ENCODE data around the gene POFUT2.

Gene POFUT2

GRCh38 chr21:45254460-45254930 lies 33.2 kb downstream of the POFUT2 start:
- no peak overlapping the region for H3K27ac ChIP-seq
- TF ChIP-seq CTCF (IDR thresholded peaks at IDR 0.05; ENCODE audit: low read depth, low read length), result no peak

DNA sequence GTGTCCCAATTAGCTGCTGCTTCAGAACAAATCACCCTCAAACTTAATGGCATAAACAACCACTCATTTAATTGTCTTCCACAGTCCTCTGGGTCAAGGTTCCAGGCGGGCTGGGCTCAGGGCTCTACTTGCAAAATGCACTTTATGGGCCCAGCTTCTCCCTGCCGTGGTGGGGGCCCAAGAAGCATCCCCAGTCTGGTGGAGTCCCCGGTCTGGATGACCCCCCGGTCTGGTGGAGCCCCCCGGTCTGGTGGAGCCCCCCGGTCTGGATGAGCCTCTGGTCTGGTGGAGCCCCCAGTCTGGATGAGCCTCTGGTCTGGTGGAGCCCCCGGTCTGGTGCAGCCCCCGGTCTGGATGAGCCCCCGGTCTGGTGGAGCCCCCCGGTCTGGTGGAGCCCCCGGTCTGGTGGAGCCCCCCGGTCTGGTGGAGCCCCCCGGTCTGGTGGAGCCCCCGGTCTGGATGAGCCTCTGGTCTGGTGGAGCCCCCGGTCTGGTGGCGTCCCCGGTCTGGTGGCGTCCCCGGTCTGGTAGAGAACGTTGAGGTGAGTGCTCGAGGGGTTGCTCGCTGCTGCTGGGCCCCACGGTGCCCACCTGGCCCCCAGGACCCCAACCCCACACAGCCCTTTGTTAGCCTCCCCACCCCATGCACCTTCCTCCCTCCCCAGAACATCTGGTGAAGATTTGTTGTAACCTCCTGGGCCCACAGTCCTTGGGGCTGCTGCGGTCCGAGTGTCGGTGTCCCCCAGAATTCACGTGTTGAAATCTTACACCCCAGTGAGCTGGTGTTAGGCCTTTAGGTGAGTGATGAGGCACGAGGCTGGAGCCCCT lies 33.8 kb downstream of the POFUT2 start:
- H3K4me3 ChIP-seq (ENCODE audit: low read depth, low read length), result no peak overlapping the region
- H3K27me3 ChIP-seq (ENCODE audit: insufficient read depth, low read depth, severe bottlenecking), result no peaks in the 10 kb centered on the region
- no peak for TF ChIP-seq CTCF (IDR thresholded peaks at IDR 0.05; ENCODE audit: low read depth, low read length)
- no peak for DNase-seq
- H3K9me3 ChIP-seq (ENCODE audit: severe bottlenecking), result no peaks in the 10 kb centered on the region
- no peak overlapping the region; the same call in 1 of the 2 replicates for H3K27ac ChIP-seq
- H3K36me3 ChIP-seq, result no peaks in the 10 kb centered on the region; the same call in 1 of the 2 replicates

More at GRCh38 chr21:45254460-45254930, 33.2 kb downstream of the POFUT2 start:
- Histone ChIP-seq H3K27me3 (ENCODE audit: insufficient read depth, low read depth, severe bottlenecking) (no peaks in the 10 kb centered on the region), H3K36me3 (no peaks in the 10 kb centered on the region; the same call in 1 of the 2 replicates), H3K9me3 (ENCODE audit: severe bottlenecking) (no peaks in the 10 kb centered on the region), H3K4me3 (ENCODE audit: low read depth, low read length) (no peak overlapping the region)
- no peak for DNase-seq

GRCh38 chr21:45253180-45253579 lies 34.5 kb downstream of the POFUT2 start:
- Histone ChIP-seq H3K36me3 (no peaks in the 10 kb centered on the region; the same call in 1 of the 2 replicates), H3K4me3 (ENCODE audit: low read depth, low read length) (no peak overlapping the region), H3K27ac (no peak overlapping the region; the same call in 1 of the 2 replicates), H3K27me3 (ENCODE audit: insufficient read depth, low read depth, severe bottlenecking) (no peaks in the 10 kb centered on the region), H3K9me3 (ENCODE audit: severe bottlenecking) (no peaks in the 10 kb centered on the region)
- no peak for DNase-seq
- no peak for TF ChIP-seq CTCF (IDR thresholded peaks at IDR 0.05; ENCODE audit: low read depth, low read length)

DNA sequence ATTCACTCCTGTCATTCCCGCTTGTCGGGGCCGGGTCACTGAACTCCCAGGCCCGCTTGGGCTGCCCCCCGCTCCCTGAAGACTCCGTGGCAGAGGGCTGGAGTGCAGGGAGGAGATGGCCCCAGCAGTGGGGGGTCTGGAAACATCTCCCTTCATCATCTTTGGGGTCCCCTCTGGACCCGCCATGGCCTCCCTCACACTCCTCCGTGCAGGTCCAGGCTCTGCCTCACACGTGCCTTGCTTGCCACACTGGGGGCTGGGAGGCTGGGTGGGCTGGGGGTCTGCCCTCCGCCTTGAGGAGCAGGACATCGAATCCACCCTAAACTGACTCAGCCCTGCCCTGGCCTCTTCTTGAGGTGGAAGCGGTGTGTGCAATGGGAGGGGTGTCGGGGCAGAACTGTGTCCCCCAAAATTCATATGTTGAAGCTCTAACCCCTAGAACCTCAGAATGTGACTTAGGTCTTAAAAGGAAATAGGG lies 35.2 kb downstream of the POFUT2 start:
- Histone ChIP-seq H3K4me3 (ENCODE audit: low read depth, low read length) (no peak overlapping the region), H3K27me3 (ENCODE audit: insufficient read depth, low read depth, severe bottlenecking) (no peaks in the 10 kb centered on the region), H3K36me3 (no peaks in the 10 kb centered on the region; the same call in 1 of the 2 replicates), H3K9me3 (ENCODE audit: severe bottlenecking) (no peaks in the 10 kb centered on the region), H3K27ac (no peak overlapping the region)
- TF ChIP-seq CTCF (IDR thresholded peaks at IDR 0.05; ENCODE audit: low read depth, low read length), result no peak
- DNase-seq, result no peak

GRCh38 chr21:45251635-45252447 lies 35.9 kb downstream of the POFUT2 start:
- Histone ChIP-seq H3K27me3 (ENCODE audit: insufficient read depth, low read depth, severe bottlenecking) (no peaks in the 10 kb centered on the region), H3K9me3 (ENCODE audit: severe bottlenecking) (no peaks in the 10 kb centered on the region), H3K27ac (no peak overlapping the region), H3K36me3 (no peaks in the 10 kb centered on the region; the same call in 1 of the 2 replicates), H3K4me3 (ENCODE audit: low read depth, low read length) (no peak overlapping the region)
- no peak for DNase-seq
- TF ChIP-seq CTCF (IDR thresholded peaks at IDR 0.05; ENCODE audit: low read depth, low read length), result no peak

Data from WERI-Rb-1 (cell line).